ENCODE measurements around the gene SCUBE2. TPM values are rescaled to one million over a fixed set of nuclear protein-coding genes. Genes with fewer than 3 reads are reported as not detected.

The SCUBE2 gene
- total and polyA plus RNA-seq, 12 donors = 0.22 to 4.1 (median 1.5) TPM

- intact Hi-C loops (cut with DNase I) = loop anchor here in 9 of 10 donors (5.0 to 10.0 kb wide), 5 partner anchors 74 to 227 kb away; partner anchors contain the start of gene AKIP1 (in 3 of the 9)
- WGBS, 2 donors = 63 to 68% methylated on average over 18 of the region's 18 CpGs
- TF ChIP-seq CTCF (IDR thresholded peaks at IDR 0.05) = no peak
- Histone ChIP-seq H3K36me3 (peaks cover 0 to 98% (median 54%) of the 10 kb centered on the region in 9 donors), H3K4me1 (peaks cover 0 to 35% (median 17%) of the 10 kb centered on the region in 9 donors), H3K27ac (peak overlapping the region in 5 of 10 donors; percentile 24 to 61 (median 41)), H3K4me3 (no peak overlapping the region), H3K9me3 (no peaks in the 10 kb centered on the region), H3K27me3 (no peaks in the 10 kb centered on the region)
- ATAC-seq (peak in 4 of 8 donors; percentile 35 to 59 (median 46)), DNase-seq (peak in 1 of 2 donors; percentile 36)
Observed at GRCh38 chr11:9138612-9139579, 47.5 kb upstream of the SCUBE2 start.

DNA sequence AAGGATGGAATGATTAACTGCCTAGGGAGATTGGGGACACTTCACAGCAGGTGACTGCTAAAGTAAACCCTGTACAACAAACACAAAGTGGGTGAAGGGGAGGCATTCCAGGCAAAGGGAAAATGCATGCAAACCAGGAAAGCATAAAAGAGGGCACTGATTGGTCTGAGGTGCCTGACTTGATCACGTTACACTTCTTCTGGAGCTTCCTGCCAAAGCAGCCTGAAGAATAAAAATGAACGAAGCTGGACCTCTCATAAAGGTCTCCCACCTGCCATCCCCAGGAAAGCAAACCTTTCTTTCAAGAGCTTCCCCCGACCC lies 46.7 kb upstream of the SCUBE2 start:
- peak in 1 of 8 donors; percentile 12 for ATAC-seq
- intact Hi-C loops (cut with DNase I) = loop anchor here in 9 of 10 donors (5.0 to 10.0 kb wide), 5 partner anchors 73 to 226 kb away; partner anchors contain the start of gene AKIP1 (in 3 of the 9)
- H3K4me3 ChIP-seq = no peak overlapping the region
- 76 to 81% methylated on average over 3 of the region's 3 CpGs for WGBS, 2 donors
- TF ChIP-seq CTCF (IDR thresholded peaks at IDR 0.05) = peak in 1 of 9 donors; percentile 4
- DNase-seq = no peak
- no peaks in the 10 kb centered on the region for H3K27me3 ChIP-seq
- peak overlapping the region in 1 of 10 donors; percentile 42 for H3K27ac ChIP-seq
- no peaks in the 10 kb centered on the region for H3K9me3 ChIP-seq
- peaks cover 0 to 35% (median 17%) of the 10 kb centered on the region in 9 donors for H3K4me1 ChIP-seq
- H3K36me3 ChIP-seq = peaks cover 0 to 98% (median 46%) of the 10 kb centered on the region in 9 donors

DNA sequence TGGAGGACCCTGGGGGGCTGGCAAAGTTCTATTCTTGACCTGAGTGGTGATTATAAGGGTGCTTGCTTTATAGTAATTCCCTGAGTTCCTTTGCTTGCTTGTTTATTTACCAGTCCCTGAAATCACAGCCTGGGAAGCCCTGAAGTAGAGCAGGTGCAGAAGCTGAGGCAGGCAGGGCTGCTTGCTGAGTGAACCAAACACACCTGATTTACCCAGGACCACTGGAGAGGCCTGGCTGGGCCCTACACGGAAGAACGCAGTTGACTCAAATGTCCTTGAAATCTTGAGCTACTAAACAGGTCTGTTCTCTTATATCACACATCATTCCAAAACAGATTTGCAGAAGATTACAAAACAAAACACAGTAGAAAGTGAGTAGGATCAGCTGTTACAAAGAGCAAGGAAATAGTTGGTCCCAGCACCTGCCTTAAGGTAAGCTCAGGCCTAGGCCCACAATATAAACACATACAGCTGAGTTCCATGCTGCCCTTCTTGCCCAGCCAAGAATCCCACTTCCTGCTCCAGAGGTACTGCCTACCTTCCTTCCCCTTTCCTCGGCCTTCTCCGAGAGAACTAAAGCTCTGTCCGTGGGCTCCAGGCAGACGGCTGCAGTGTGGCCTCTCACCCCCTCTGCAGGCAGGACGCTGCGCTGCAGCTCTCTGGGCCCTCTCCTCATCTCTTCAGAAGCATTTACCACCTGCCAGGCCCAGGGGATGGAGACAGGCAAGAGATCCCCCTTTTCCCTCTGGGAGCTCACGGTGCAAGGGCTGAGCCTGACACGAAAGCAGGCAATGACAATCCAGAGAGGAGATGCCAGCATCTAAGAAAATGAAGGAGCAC lies 46.1 kb upstream of the SCUBE2 start:
- Histone ChIP-seq H3K4me1 (peaks cover 0 to 35% (median 17%) of the 10 kb centered on the region in 9 donors), H3K27me3 (no peaks in the 10 kb centered on the region), H3K27ac (peak overlapping the region in 3 of 10 donors; percentile 13 to 28 (median 17)), H3K4me3 (no peak overlapping the region), H3K36me3 (peaks cover 0 to 94% (median 40%) of the 10 kb centered on the region in 9 donors), H3K9me3 (no peaks in the 10 kb centered on the region)
- 27 to 30% methylated on average over 10 of the region's 10 CpGs for WGBS, 2 donors
- DNase-seq (peak; percentile 70 to 71), ATAC-seq (peak; percentile 82 to 94 (median 90))
- intact Hi-C loops (cut with DNase I) = loop anchor here (1.0 to 10.0 kb wide), 8 partner anchors 73 to 225 kb away; partner anchors contain the start of gene AKIP1 (in 3 of the 10)
- TF ChIP-seq CTCF (IDR thresholded peaks at IDR 0.05) = peak; percentile 85 to 97 (median 94)

DNA sequence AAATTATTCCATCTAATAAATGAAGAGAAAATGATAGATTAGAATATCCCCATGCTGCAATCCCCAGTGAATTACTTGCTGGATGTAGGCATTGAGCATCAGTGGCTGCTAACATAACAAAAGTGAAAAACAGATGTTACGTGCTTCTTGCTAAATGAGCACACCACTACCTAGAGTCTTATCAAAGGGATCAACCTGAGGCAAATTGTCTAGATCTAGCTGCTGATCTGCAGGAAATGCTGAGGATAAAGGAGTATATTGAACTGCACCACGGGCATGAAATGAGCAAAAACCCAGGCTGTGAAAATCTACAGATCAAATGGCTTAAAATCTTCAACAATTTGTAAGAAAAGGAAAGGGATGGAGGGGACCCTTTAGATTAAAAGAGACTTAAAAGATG lies 45.3 kb upstream of the SCUBE2 start:
- H3K27ac ChIP-seq = no peak overlapping the region
- no peak overlapping the region for H3K4me3 ChIP-seq
- WGBS, 2 donors = 87 to 93% methylated on average over 2 of the region's 2 CpGs
- H3K36me3 ChIP-seq = peaks cover 0 to 93% (median 32%) of the 10 kb centered on the region in 9 donors
- H3K4me1 ChIP-seq = peaks cover 0 to 35% (median 17%) of the 10 kb centered on the region in 9 donors
- H3K27me3 ChIP-seq = no peaks in the 10 kb centered on the region
- TF ChIP-seq CTCF (IDR thresholded peaks at IDR 0.05) = no peak
- intact Hi-C loops (cut with DNase I) = loop anchor here (1.0 to 10.0 kb wide), 8 partner anchors 72 to 224 kb away; partner anchors contain the start of gene AKIP1 (in 3 of the 10)
- DNase-seq (no peak), ATAC-seq (no peak)
- no peaks in the 10 kb centered on the region for H3K9me3 ChIP-seq

All from heart right ventricle (tissue), 16 donors.